Neural cell (in vitro differentiated cells): ENCODE data around the gene LDLR. TPM values are rescaled to one million over a fixed set of nuclear protein-coding genes. Genes with fewer than 3 reads are reported as not detected.

Experiments
- H2AFZ ChIP-seq: fragments of 200-600, 300-800 bp; sonication (generic), shearing (Covaris generic); 2 replicates; pipeline ENCODE4 v1.6.0; 2014; ENCODE audit warnings: low read depth, mild to moderate bottlenecking, antibody characterized with exemption, low read length, moderate library complexity
- H3F3A ChIP-seq: fragments of 200-600 bp; shearing (Covaris generic); 2 replicates; pipeline ENCODE4 v1.6.1; 2016; ENCODE audit warnings: mild to moderate bottlenecking, moderate library complexity, mixed read lengths, antibody characterized with exemption, low read length; ENCODE audit not compliant: insufficient read depth, poor library complexity, severe bottlenecking
- H3K27ac ChIP-seq: fragments of 200-600, 300-800 bp; sonication (generic), shearing (Covaris generic); 2 replicates; pipeline ENCODE4 v1.5.1; 2014; ENCODE audit warnings: mild to moderate bottlenecking, low read length, moderate library complexity
- H3K27me3 ChIP-seq: fragments of 300-800, 200-600 bp; sonication (generic), shearing (Covaris generic); 2 replicates; pipeline ENCODE4 v1.6.0; 2014; ENCODE audit warnings: mild to moderate bottlenecking, low read depth, low read length, moderate library complexity; ENCODE audit not compliant: insufficient read depth
- H3K36me3 ChIP-seq: fragments of 300-800, 200-600 bp; sonication (generic), shearing (Covaris generic); 2 replicates; pipeline ENCODE4 v1.5.1; 2014; ENCODE audit warnings: mild to moderate bottlenecking, antibody characterized with exemption, low read length, moderate library complexity; ENCODE audit not compliant: insufficient read depth
- H3K4me2 ChIP-seq: fragments of 300-800, 200-600 bp; sonication (generic), shearing (Covaris generic); 2 replicates; pipeline ENCODE4 v1.6.0; 2014; ENCODE audit warnings: mild to moderate bottlenecking, low read length
- H3K4me3 ChIP-seq: fragments of 300-800, 200-600 bp; sonication (generic), shearing (Covaris generic); 2 replicates; pipeline ENCODE4 v1.5.1; 2014; ENCODE audit warnings: mild to moderate bottlenecking, low read length, moderate library complexity
- H3K79me2 ChIP-seq: fragments of 200-600 bp; shearing (Covaris generic); replicated peaks from 2 replicates; pipeline ENCODE4 v1.6.0; 2014; ENCODE audit warnings: mild to moderate bottlenecking, low read length, moderate library complexity; ENCODE audit not compliant: insufficient read depth
- H3K9ac ChIP-seq: fragments of 300-800, 200-600 bp; sonication (generic), shearing (Covaris generic); 2 replicates; pipeline ENCODE4 v1.6.1; 2016; ENCODE audit warnings: mild to moderate bottlenecking, low read length, mixed read lengths
- H3K9me2 ChIP-seq: fragments of 200-600 bp; shearing (Covaris generic); 2 replicates; pipeline ENCODE4 v1.6.1; 2016; ENCODE audit warnings: mild to moderate bottlenecking, low read length, mixed read lengths; ENCODE audit not compliant: insufficient read depth
- H3K9me3 ChIP-seq: fragments of 200-600, 300-800 bp; sonication (generic), shearing (Covaris generic); 2 replicates; pipeline ENCODE4 v1.6.1; 2016; ENCODE audit warnings: mild to moderate bottlenecking, mixed run types, low read length, moderate library complexity, mixed read lengths
- H4K20me1 ChIP-seq: fragments of 200-600 bp; shearing (Covaris generic); 2 replicates; pipeline ENCODE4 v1.6.1; 2016; ENCODE audit warnings: mild to moderate bottlenecking, mixed run types; ENCODE audit not compliant: insufficient read depth
- CTCF ChIP-seq: fragments of 450-650 bp; IDR thresholded peaks from 2 replicates; pipeline ENCODE4 v1.5.1; 2014; ENCODE audit warnings: antibody characterized with exemption, mild to moderate bottlenecking, moderate library complexity; ENCODE audit not compliant: poor library complexity, severe bottlenecking
- EP300 ChIP-seq: fragments of 450-650 bp; conservative IDR thresholded peaks from 2 replicates; pipeline ENCODE4 v1.6.1; 2014; ENCODE audit warnings: antibody characterized with exemption, mild to moderate bottlenecking, moderate library complexity; ENCODE audit not compliant: poor library complexity, severe bottlenecking
- EZH2 ChIP-seq: fragments of 200-600, 300-800 bp; shearing (Covaris generic), sonication (generic); IDR thresholded peaks from 2 replicates; pipeline ENCODE4 v1.6.1; 2014; ENCODE audit warnings: antibody characterized with exemption, low read length, borderline replicate concordance, mild to moderate bottlenecking; ENCODE audit not compliant: insufficient read depth, poor library complexity, severe bottlenecking
- MXI1 ChIP-seq: fragments of 450-650 bp; conservative IDR thresholded peaks from 2 replicates; pipeline ENCODE4 v1.6.1; 2014; ENCODE audit warnings: antibody characterized with exemption, mild to moderate bottlenecking; ENCODE audit not compliant: poor library complexity, severe bottlenecking
- POLR2AphosphoS5 ChIP-seq: IDR thresholded peaks from 2 replicates; pipeline ENCODE4 v1.6.1; 2012
- RAD21 ChIP-seq: fragments of 450-650 bp; conservative IDR thresholded peaks from 2 replicates; pipeline ENCODE4 v1.6.1; 2014; ENCODE audit warnings: antibody characterized with exemption, mild to moderate bottlenecking, moderate library complexity
- REST ChIP-seq: IDR thresholded peaks from 2 replicates; pipeline ENCODE4 v1.6.1; 2012; ENCODE audit warnings: borderline replicate concordance
- SMC3 ChIP-seq: fragments of 450-650 bp; conservative IDR thresholded peaks from 2 replicates; pipeline ENCODE4 v1.6.1; 2014; ENCODE audit warnings: antibody characterized with exemption, mild to moderate bottlenecking, moderate library complexity; ENCODE audit not compliant: poor library complexity
- TAF1 ChIP-seq: IDR thresholded peaks from 2 replicates; pipeline ENCODE4 v1.6.1; 2012; ENCODE audit warnings: low read depth
- polyA plus RNA-seq: library from polyadenylated mRNA; depleted of rRNA; stranded (reverse); fragments of >200 nt; gene quantifications from 2 replicates; pipeline ENCODE4 v1.2.3, GENCODE V29; 2014

The LDLR gene
- polyA plus RNA-seq, 1 donor from 2014 or later = 23.2 TPM

GRCh38 chr19:11054200-11054599 lies 35.1 kb upstream of the LDLR start:
- Histone ChIP-seq H3K27me3 (no peaks in the 10 kb centered on the region), H3K36me3 (no peaks in the 10 kb centered on the region), H3K9ac (no peak overlapping the region), H3K79me2 (no peaks in the 10 kb centered on the region), H3K4me3 (no peak overlapping the region), H4K20me1 (no peaks in the 10 kb centered on the region), H3K27ac (no peak overlapping the region), H3K4me2 (no peak overlapping the region), H2AFZ (no peak overlapping the region), H3F3A (no peaks in the 10 kb centered on the region), H3K9me2 (no peaks in the 10 kb centered on the region), H3K9me3 (no peaks in the 10 kb centered on the region)
- TF ChIP-seq RAD21 (no peak), CTCF (no peak), POLR2AphosphoS5 (no peak), TAF1 (no peak), REST (no peak), MXI1 (no peak), SMC3 (no peak), EP300 (no peak)

- Histone ChIP-seq H4K20me1 (no peaks in the 10 kb centered on the region), H3K79me2 (no peaks in the 10 kb centered on the region), H3K27ac (no peak overlapping the region), H3K4me3 (no peak overlapping the region), H3K9me2 (no peaks in the 10 kb centered on the region), H3K9ac (no peak overlapping the region), H3K9me3 (no peaks in the 10 kb centered on the region), H2AFZ (no peak overlapping the region), H3F3A (no peaks in the 10 kb centered on the region), H3K36me3 (no peaks in the 10 kb centered on the region), H3K4me2 (no peak overlapping the region), H3K27me3 (no peaks in the 10 kb centered on the region)
- TF ChIP-seq EZH2 (no peak), POLR2AphosphoS5 (no peak), MXI1 (no peak), RAD21 (no peak), TAF1 (no peak), REST (no peak), CTCF (no peak), SMC3 (no peak), EP300 (no peak)
Measured at GRCh38 chr19:11054628-11055027, 34.6 kb upstream of the LDLR start.
